22Rv1 (cell line): ENCODE measurements around the gene PGPEP1.

Experiments used
- CTCF ChIP-seq: fragments of 450-650 bp; IDR thresholded peaks from 2 replicates; pipeline ENCODE4 v1.5.1; 2017; ENCODE audit warnings: mild to moderate bottlenecking
- ZFX ChIP-seq: fragments of 450-650 bp; IDR thresholded peaks from 2 replicates; pipeline ENCODE4 v1.6.1; 2017; ENCODE audit warnings: antibody characterized with exemption, borderline replicate concordance

GRCh38 chr19:18311502-18312091 lies 28.8 kb upstream of the PGPEP1 start:
- TF ChIP-seq CTCF (no peak), ZFX (no peak)
